B cell (primary cell): ENCODE data around the gene SLC15A5.

Experiments
- EZH2 ChIP-seq: IDR thresholded peaks from 2 replicates; pipeline ENCODE4 v1.6.1; 2012; ENCODE audit warnings: borderline replicate concordance, low read depth, mild to moderate bottlenecking, moderate library complexity, low read length; ENCODE audit not compliant: insufficient read depth, poor library complexity, severe bottlenecking
- TF ChIP-seq, protein P1 (sequence below): fragments of 200-600 bp; IDR thresholded peaks from one replicate; pipeline ENCODE4 v1.8.0; 2022; ENCODE audit warnings: antibody characterized with exemption, mild to moderate bottlenecking

DNA sequence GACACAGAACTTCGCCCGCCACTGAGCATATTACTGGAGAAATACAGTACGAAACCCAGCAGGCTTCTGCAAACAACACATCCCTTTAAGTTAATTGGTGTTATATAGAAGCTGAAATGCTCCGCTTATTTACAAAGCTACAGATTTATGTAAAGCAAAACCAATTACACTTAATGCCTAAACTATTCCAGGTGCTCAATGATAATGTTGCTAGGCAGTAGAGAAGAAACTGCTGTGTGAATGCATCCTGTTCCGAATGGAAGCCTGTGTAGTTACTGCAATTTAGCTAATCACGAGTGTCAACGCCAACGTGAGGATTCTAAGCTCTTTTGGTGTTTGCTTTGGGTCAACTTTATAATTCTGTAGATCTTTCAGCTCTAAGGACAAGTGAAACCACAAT lies 89.8 kb downstream of the SLC15A5 start:
- TF ChIP-seq, protein P1, sequence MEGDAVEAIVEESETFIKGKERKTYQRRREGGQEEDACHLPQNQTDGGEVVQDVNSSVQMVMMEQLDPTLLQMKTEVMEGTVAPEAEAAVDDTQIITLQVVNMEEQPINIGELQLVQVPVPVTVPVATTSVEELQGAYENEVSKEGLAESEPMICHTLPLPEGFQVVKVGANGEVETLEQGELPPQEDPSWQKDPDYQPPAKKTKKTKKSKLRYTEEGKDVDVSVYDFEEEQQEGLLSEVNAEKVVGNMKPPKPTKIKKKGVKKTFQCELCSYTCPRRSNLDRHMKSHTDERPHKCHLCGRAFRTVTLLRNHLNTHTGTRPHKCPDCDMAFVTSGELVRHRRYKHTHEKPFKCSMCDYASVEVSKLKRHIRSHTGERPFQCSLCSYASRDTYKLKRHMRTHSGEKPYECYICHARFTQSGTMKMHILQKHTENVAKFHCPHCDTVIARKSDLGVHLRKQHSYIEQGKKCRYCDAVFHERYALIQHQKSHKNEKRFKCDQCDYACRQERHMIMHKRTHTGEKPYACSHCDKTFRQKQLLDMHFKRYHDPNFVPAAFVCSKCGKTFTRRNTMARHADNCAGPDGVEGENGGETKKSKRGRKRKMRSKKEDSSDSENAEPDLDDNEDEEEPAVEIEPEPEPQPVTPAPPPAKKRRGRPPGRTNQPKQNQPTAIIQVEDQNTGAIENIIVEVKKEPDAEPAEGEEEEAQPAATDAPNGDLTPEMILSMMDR = no peak
- TF ChIP-seq EZH2 = no peak
